GM18508 (cell line): ENCODE results near the gene NOP58.
"Not testable (repeated sequence)": the region's sequence is repeated elsewhere in the genome, so short reads cannot be mapped to it uniquely, and the experiment has no call there.

Source experiments
- ATAC-seq: cut with Tn5 transposase; IDR thresholded peaks from one replicate; pipeline ENCODE4 v1.9.1; 2021; ENCODE audit warnings: moderate number of reproducible peaks; ENCODE audit not compliant: insufficient read depth, unreplicated experiment

The NOP58 gene

DNA sequence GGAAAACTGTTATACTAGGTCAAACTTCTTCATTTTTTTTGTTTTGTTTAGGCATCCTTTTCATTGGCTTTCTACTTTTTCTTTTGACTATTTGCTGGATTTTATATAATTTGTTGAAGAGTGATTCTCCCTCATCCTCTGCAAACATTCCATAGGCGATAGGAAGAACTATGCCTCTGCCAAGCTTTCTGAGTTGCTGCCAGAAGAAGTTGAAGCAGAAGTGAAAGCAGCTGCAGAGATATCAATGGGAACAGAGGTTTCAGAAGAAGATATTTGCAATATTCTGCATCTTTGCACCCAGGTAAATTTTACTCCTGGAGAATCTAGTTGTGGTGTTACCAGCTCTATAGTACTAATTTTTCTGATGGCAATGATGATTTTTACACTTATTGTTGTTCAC, 25.4 kb downstream of the NOP58 start:
- no peak for ATAC-seq

DNA sequence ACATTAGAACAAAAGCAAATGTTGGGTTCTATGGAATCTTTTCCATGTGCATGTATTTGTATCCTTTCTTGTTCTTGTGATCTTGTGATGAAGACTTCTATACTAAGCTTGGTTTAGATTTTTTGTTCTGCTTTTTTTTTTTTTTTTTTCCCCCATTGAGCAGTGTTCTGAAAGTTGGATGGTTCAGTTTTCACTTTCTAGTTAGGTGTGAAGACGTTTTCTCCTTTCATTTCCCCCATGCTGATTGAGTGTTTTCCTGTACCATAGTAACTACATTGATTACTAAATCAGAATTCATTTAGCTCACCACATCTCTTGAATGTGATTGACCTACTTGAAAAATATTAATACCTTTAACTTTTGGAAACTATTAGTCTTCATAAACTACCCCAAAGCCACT, 34.1 kb downstream of the NOP58 start:
- ATAC-seq = peak; percentile 70

DNA sequence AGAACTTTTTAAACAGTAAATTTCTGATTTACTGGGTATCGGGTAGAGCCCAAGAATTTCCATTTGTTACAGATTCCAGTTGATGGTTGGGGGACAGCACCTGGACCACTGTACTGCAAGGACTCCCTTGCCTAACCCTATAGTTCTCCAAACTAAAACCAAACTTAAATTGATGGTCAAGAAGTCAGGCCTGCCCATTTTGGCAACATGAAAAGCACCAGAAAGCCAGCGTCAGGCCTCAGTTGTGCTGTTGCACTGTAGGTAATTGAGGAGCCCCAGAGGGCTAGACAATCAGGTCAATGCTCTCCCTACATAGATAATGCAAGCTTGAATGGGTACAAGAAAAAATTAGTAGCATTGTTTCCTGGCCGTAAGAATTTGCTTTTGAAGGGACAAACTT, 40.5 kb downstream of the NOP58 start:
- ATAC-seq = no peak

DNA sequence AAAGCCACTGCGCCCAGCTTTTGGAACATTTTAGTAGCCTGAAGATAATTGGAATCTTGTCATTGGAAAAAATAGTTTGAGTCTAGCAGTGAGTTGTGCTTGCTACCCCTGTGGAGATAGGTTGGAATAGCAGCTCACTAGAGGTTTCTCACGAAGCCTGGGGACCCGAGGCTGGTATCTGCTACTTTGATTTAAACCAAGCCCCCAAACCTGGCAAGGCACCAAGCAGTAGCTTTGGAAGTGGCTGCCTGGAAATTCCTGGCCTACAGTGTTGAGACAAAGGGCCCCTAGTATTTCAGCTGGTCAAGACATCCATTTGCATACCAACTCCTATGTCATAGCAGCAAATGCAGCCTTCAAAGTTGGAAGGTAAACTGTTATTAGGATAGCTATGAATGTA, 42.1 kb downstream of the NOP58 start:
- no peak for ATAC-seq

DNA sequence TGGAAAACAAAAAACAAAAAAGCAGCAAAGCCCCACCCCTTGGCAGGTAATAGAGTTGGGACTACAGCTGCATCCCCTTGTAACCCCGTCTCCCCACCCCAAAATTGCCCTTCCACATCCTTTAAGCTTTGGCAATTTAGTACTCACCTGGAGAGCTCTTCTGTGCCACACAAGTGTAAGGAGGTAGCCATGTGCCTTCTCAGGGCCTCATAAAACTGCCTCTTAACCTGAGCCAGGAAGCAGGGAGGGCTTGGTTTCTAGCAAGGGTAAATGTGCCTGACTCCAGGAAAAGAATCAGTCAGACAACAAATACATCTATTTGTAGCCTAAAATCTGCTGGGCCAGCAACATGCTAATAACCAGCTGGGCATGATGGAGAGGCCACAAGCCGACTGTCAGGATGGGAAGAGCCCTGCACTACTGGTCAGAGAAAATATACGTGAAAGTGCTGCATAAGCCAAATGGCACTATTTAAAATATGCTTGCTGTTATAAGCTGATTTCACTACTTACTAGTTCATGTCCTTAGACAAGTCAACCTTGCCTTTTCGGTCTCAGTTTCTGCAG, 46.3 kb downstream of the NOP58 start:
- ATAC-seq = no peak

DNA sequence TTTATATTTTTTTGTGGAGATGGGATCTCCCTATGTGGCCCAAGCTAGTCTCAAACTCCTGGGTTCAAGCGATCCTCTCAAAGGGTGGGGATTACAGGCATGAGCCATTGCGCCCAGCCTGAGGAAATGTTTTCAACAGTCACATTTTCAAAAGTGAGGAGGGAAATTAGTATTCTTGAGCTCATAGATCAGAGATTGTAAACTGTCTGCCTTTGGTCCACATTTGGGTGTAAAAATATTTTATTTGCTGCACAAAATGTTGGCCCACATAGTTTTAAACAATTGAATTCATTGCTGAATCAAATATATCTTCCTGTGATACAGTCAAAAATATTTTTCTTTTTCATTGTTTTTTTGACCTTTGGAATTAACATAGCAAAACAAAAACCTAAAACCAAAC, 48.6 kb downstream of the NOP58 start:
- ATAC-seq = no peak

DNA sequence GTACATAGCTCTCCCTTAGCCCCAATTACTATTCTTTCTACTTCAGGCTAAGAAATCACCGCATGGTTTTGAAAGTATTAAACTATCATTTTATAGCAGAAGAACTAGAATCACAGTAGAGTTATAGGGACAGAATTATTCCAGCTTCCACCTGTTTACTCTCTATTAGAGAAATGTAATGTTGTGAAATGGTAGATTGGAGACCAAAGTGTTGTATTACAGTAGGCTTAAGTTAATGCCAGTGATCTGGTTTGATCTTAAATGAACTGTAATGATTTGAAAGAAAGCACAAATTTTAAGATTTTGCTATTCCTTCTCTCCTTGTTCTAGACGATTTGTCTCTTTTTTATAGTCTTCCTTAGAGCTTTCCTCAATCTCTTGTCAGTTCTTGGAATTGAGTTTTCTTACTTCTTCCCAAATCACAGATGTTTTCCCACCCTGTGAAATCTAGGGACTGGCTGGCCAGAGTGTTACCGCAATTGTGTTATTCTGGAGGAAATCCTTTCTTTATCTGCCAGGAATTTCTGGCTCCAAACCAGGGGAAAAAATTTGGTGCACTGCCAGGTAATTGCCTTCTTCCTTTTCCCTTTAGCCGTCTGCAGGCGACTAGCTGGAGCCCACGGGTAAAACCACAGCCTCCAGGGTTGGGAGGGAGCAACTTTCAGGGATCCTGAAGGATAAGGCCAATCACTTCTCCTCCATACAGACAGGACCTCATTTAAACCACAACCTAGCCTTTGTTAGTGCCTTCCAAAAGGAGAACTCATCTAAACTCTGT, 51.7 kb downstream of the NOP58 start:
- no peak for ATAC-seq

DNA sequence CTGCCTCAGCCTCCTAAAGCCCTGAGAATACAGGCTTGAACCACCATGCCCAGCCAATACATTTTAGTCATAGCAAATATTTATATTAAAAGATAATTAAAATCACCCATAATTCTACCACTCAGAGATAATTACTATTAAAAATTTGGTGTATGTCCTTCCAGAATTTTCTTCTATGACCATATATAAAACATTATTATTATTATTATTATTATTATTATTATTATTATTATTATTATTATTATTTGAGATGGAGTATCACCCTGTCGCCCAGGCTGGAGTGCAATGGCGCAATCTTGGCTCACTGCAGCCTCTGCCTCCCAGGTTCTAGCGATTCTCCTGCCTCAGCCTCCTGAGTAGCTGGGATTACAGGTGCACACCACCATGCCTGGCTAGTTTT, 54.8 kb downstream of the NOP58 start:
- not testable (repeated sequence) for ATAC-seq

DNA sequence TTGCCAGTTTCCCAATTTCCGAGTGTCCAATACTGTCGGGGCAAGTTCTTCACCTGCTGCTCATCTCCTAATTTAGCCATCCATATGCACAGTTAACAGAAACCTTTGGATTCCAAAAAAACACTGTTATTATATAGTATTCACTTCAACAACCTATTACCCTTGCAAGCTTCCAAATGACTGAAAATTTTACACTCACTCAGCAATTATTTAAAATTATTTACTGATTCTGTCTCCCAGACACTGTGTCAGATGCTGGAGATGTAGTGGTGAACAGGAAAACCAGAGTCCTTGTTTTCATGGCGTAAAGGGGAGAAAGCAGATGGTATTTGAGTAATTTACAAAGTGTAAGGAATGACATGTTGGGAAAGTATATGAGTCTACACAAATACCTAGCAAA, 56.9 kb downstream of the NOP58 start:
- ATAC-seq = no peak

DNA sequence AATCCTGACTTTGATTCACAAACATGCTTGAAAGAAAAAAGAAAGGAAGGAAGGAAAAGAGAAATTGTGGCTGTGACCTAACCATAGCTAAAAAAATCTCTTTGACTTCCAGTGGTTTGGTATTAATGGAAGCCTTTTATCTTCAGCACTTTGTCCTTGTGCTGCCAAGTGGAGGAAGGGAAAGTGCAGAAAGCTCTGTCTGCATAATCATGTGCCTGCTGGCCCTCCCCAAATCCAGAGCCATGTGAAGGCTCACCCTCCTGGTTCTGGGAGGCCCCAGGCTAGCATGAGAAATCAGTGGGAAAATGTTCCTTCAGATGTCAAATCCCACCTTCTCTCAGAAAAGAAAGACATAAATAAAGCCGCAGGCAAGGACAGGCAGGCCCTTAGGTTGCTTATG, 62.3 kb downstream of the NOP58 start:
- ATAC-seq = no peak

DNA sequence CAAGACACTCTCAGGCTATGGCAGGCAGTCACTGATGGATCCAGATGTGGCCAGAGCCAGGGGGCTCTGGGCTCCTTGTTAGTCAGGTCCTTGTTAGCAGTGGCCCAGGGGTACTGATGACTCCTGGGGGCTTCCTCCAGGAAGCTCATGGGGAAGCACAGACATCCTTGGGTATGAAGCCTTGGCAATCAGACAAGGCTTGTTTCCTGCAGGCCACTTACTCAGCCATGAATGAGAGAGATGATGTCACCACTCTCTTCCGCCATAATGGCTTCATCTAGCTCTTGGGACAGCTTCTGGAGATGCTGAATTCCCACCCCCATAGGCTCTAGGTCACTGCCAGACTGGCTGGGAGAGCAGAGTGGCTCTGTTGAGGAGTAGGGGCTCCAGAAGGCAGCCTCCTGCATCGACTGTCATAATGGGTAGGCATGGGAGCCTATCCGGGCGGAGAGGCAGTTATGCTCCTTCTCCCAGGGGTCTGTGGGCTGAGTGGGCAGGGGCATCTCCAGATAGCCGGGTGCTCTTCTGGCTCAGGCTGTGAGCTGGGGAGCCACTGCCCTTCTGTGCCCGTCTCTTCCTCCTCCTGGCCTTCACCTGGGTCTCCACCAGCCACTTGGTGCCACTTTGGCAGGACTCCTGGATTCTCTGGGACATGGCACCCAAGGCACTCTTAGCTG, 70.4 kb downstream of the NOP58 start:
- ATAC-seq = no peak

DNA sequence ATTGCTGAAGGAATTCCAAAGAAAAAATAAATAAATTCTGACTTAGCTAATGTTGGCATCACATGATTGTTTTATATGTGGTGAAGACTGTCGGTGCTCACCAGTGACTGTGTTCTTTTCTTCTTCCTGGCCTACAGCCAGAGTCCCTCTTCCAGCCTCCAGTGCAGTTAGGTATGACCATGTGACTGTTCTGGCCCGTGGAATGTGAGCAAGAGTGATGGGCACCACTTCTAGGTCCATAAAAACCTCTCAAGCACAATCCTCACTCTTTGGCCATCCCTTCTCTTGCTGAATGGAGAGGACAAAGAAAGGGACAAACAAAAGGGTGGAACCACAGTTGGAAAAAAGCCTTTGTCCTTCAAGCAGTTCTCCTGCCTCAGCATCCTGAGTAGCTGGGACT, 71.6 kb downstream of the NOP58 start:
- no peak for ATAC-seq

DNA sequence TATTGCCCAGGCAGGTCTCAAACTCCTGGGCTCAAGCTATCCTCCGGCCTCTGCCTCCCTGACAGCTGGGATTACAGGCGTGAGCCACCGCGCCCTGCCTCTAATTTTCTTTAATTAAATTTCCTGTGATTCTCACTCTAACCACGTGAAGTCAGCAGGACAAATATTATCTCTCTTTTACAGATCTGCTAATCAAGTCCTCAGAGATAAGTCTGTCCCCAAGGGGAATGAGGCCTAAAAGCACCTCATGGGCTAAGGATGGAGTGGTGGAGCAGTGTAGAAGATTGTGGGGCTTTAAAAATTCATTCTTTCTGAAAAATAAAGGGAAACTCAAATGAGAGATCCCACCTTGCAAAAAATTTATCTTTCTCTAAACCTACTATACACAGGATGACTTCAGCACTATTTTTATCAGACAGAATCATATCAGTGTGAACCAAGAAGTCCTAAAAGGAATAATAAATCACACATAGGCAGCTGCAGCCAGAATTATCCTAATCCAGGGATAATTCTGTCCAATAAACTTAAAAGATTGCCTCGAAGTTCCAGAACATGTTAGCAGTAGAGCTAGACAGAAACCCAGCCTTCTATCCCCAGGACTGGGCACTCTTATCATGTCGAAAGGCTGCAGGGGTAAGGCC, 72.3 kb downstream of the NOP58 start:
- ATAC-seq = no peak

DNA sequence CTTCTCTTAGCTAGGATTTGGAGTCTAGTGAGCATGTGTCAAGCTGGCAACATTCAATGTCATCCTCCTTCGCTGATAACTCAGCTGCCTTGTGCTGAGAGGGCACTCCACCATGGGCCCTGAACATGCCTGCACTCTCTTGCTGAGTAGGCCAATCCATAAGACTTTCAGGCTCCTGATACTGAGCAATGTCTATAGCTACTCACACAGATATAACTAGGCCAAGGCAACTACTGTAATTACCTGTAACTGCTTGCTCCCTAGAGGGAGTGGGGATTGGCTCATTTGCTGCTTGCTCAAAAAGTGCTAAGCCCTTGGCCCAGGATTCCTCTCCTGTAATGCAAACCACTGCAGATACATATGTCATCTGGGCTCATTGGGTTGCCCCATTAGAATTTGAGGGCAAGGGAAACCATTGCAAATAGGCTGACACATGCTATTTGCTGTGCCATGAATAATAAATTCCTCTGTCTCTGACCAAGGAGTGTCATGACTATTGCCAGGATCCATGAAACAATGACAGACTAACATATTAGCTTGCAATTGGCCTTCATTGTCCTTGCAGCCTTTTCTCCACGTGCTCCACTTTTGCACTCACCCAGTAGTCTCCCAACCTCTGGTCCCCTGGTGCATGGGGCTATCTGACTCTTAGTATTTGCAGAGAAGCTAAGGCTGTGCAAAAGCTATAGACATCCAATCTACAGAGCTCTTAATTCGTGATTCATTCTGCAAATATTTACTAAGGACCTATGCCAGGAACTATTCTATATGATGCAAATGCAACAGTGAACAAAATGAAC, 73.7 kb downstream of the NOP58 start:
- no peak for ATAC-seq

DNA sequence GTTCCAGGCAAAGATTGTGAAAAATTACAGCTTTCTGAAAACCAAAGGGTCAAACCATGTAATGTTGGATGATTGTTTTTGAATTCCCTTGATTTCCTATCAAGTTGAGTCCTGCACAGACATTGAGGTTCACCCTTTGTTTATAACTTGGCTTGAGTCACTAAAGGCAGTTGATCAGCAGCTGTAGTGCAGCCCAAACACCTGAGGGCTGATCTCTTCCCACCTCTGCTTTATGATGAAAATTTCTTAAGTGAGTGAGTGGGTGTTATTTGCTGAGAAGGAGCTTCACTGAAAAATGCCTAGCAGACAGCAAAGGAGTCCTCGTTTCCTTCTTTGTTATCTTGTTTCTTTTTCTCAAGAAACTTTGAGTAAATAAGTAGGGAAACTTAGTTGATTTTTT, 78.6 kb downstream of the NOP58 start:
- ATAC-seq = no peak

DNA sequence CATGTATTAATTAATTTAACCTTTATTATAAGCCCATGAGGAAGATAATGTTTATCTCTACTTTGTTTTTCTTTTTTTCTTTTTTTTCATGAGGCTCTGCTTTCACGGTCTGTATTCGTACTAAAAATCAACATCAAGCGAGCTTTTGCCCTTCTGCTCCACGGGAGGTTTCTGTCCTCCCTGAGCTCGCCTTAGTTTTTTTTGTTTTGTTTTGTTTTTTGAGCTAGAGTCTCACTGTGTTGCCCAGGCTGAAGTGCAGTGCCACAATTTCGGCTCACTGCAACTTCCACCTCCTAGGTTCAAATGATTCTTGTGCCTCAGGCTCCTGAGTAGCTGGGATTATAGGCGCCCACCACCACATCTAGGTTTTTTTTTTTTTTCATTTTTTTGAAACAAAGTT, 80.6 kb downstream of the NOP58 start:
- no peak for ATAC-seq
